ENCODE data around the gene KMT2E.

The KMT2E gene

GRCh38 chr7:105131033-105131656, 117.1 kb downstream of the KMT2E start:
- H2BK120ac ChIP-seq (ENCODE audit: low read depth, low read length), result no peak overlapping the region
- H2AFZ ChIP-seq (ENCODE audit: low read depth, low read length), result no peak overlapping the region
- H3K9ac ChIP-seq (ENCODE audit: low read length), result no peak overlapping the region
- no peak overlapping the region for H3K23ac ChIP-seq (ENCODE audit: low read length in 2 of 2)
- H3K18ac ChIP-seq (ENCODE audit: low read depth in 1 of 2, low read length in 2 of 2), result no peak overlapping the region
- H3K4me1 ChIP-seq (ENCODE audit: control insufficient read depth, insufficient read depth, low read depth, low read length), result peaks cover 10% of the 10 kb centered on the region
- H2BK5ac ChIP-seq (ENCODE audit: low read depth, low read length, poor library complexity, severe bottlenecking), result no peak overlapping the region
- H4K91ac ChIP-seq (ENCODE audit: low read length), result no peak overlapping the region
- WGBS, result 97% methylated on average over 10 of the region's 12 CpGs
- H2BK12ac ChIP-seq (ENCODE audit: low read length in 2 of 2), result no peak overlapping the region
- H3K9me3 ChIP-seq (ENCODE audit: control insufficient read depth, low read length), result no peaks in the 10 kb centered on the region
- H3K4me3 ChIP-seq (ENCODE audit: insufficient read depth in 1 of 2, low read depth in 1 of 2, low read length in 2 of 2), result no peak overlapping the region
- H4K8ac ChIP-seq (ENCODE audit: low read length), result no peak overlapping the region
- H3K4me2 ChIP-seq (ENCODE audit: low read length, poor library complexity, severe bottlenecking), result no peak overlapping the region
- no peak overlapping the region for H3K27ac ChIP-seq (ENCODE audit: low read length, poor library complexity, severe bottlenecking)
- H3K14ac ChIP-seq (ENCODE audit: low read length in 2 of 2), result peak overlapping the region in 1 of 2 experiments; percentile 79
- no peaks in the 10 kb centered on the region for H3K27me3 ChIP-seq (ENCODE audit: control insufficient read depth in 1 of 2, insufficient read depth in 1 of 2, low read length in 2 of 2)
- H3K79me1 ChIP-seq (replicated peaks; ENCODE audit: low read length, poor library complexity, severe bottlenecking), result peaks cover 61% of the 10 kb centered on the region
- peaks cover 30 to 39% of the 10 kb centered on the region in 2 experiments for H3K36me3 ChIP-seq (ENCODE audit: control insufficient read depth in 1 of 2, insufficient read depth in 2 of 2, low read depth in 1 of 2, low read length in 2 of 2)
- H2BK15ac ChIP-seq (ENCODE audit: low read depth, poor library complexity, severe bottlenecking), result no peak overlapping the region
- no peak overlapping the region for H2AK5ac ChIP-seq (ENCODE audit: low read length, severe bottlenecking)
- no peak overlapping the region for H3K4ac ChIP-seq (ENCODE audit: low read depth in 1 of 2, low read length in 2 of 2)
- no peak for DNase-seq

- no peak for DNase-seq
- Histone ChIP-seq H3K27ac (ENCODE audit: low read length, poor library complexity, severe bottlenecking) (no peak overlapping the region), H3K4me1 (ENCODE audit: control insufficient read depth, insufficient read depth, low read depth, low read length) (peaks cover 9% of the 10 kb centered on the region), H3K9me3 (ENCODE audit: control insufficient read depth, low read length) (no peaks in the 10 kb centered on the region), H2BK15ac (ENCODE audit: low read depth, poor library complexity, severe bottlenecking) (no peak overlapping the region), H3K36me3 (ENCODE audit: control insufficient read depth in 1 of 2, insufficient read depth in 2 of 2, low read depth in 1 of 2, low read length in 2 of 2) (peaks cover 24 to 38% of the 10 kb centered on the region in 2 experiments), H2BK120ac (ENCODE audit: low read depth, low read length) (no peak overlapping the region), H3K23ac (ENCODE audit: low read length in 2 of 2) (no peak overlapping the region), H3K18ac (ENCODE audit: low read depth in 1 of 2, low read length in 2 of 2) (no peak overlapping the region), H4K91ac (ENCODE audit: low read length) (no peak overlapping the region), H2AK5ac (ENCODE audit: low read length, severe bottlenecking) (no peak overlapping the region), H2BK12ac (ENCODE audit: low read length in 2 of 2) (no peak overlapping the region), H4K8ac (ENCODE audit: low read length) (peak overlapping the region; percentile 14), H3K4ac (ENCODE audit: low read depth in 1 of 2, low read length in 2 of 2) (no peak overlapping the region), H2AFZ (ENCODE audit: low read depth, low read length) (no peak overlapping the region), H2BK5ac (ENCODE audit: low read depth, low read length, poor library complexity, severe bottlenecking) (no peak overlapping the region), H3K14ac (ENCODE audit: low read length in 2 of 2) (no peak overlapping the region), H3K4me3 (ENCODE audit: insufficient read depth in 1 of 2, low read depth in 1 of 2, low read length in 2 of 2) (no peak overlapping the region), H3K27me3 (ENCODE audit: control insufficient read depth in 1 of 2, insufficient read depth in 1 of 2, low read length in 2 of 2) (no peaks in the 10 kb centered on the region), H3K4me2 (ENCODE audit: low read length, poor library complexity, severe bottlenecking) (no peak overlapping the region), H3K9ac (ENCODE audit: low read length) (no peak overlapping the region), H3K79me1 (replicated peaks; ENCODE audit: low read length, poor library complexity, severe bottlenecking) (peaks cover 56% of the 10 kb centered on the region)
- 95% methylated on average over 7 of the region's 7 CpGs for WGBS
Measured at GRCh38 chr7:105131890-105132289, 117.9 kb downstream of the KMT2E start.

GRCh38 chr7:105132335-105132734, 118.3 kb downstream of the KMT2E start:
- Histone ChIP-seq H4K8ac (ENCODE audit: low read length) (peak overlapping the region; percentile 13), H3K79me1 (replicated peaks; ENCODE audit: low read length, poor library complexity, severe bottlenecking) (peaks cover 58% of the 10 kb centered on the region), H3K36me3 (ENCODE audit: control insufficient read depth in 1 of 2, insufficient read depth in 2 of 2, low read depth in 1 of 2, low read length in 2 of 2) (peaks cover 28 to 42% of the 10 kb centered on the region in 2 experiments), H3K27me3 (ENCODE audit: control insufficient read depth in 1 of 2, insufficient read depth in 1 of 2, low read length in 2 of 2) (no peaks in the 10 kb centered on the region), H3K18ac (ENCODE audit: low read depth in 1 of 2, low read length in 2 of 2) (no peak overlapping the region), H2BK5ac (ENCODE audit: low read depth, low read length, poor library complexity, severe bottlenecking) (no peak overlapping the region), H3K4me1 (ENCODE audit: control insufficient read depth, insufficient read depth, low read depth, low read length) (peaks cover 7% of the 10 kb centered on the region), H2AFZ (ENCODE audit: low read depth, low read length) (no peak overlapping the region), H3K9ac (ENCODE audit: low read length) (no peak overlapping the region), H2AK5ac (ENCODE audit: low read length, severe bottlenecking) (no peak overlapping the region), H3K4me3 (ENCODE audit: insufficient read depth in 1 of 2, low read depth in 1 of 2, low read length in 2 of 2) (no peak overlapping the region), H3K9me3 (ENCODE audit: control insufficient read depth, low read length) (no peaks in the 10 kb centered on the region), H3K4ac (ENCODE audit: low read depth in 1 of 2, low read length in 2 of 2) (no peak overlapping the region), H2BK15ac (ENCODE audit: low read depth, poor library complexity, severe bottlenecking) (no peak overlapping the region), H3K27ac (ENCODE audit: low read length, poor library complexity, severe bottlenecking) (no peak overlapping the region), H4K91ac (ENCODE audit: low read length) (no peak overlapping the region), H3K4me2 (ENCODE audit: low read length, poor library complexity, severe bottlenecking) (no peak overlapping the region), H3K23ac (ENCODE audit: low read length in 2 of 2) (no peak overlapping the region), H2BK12ac (ENCODE audit: low read length in 2 of 2) (no peak overlapping the region), H3K14ac (ENCODE audit: low read length in 2 of 2) (no peak overlapping the region), H2BK120ac (ENCODE audit: low read depth, low read length) (no peak overlapping the region)
- 95% methylated on average over 5 of the region's 5 CpGs for WGBS
- no peak for DNase-seq

GRCh38 chr7:105132835-105133234, 118.8 kb downstream of the KMT2E start:
- Histone ChIP-seq H3K9ac (ENCODE audit: low read length) (no peak overlapping the region), H3K4me3 (ENCODE audit: insufficient read depth in 1 of 2, low read depth in 1 of 2, low read length in 2 of 2) (no peak overlapping the region), H3K4me1 (ENCODE audit: control insufficient read depth, insufficient read depth, low read depth, low read length) (peaks cover 7% of the 10 kb centered on the region), H3K4me2 (ENCODE audit: low read length, poor library complexity, severe bottlenecking) (no peak overlapping the region), H3K23ac (ENCODE audit: low read length in 2 of 2) (no peak overlapping the region), H2BK12ac (ENCODE audit: low read length in 2 of 2) (no peak overlapping the region), H3K36me3 (ENCODE audit: control insufficient read depth in 1 of 2, insufficient read depth in 2 of 2, low read depth in 1 of 2, low read length in 2 of 2) (peaks cover 29 to 47% of the 10 kb centered on the region in 2 experiments), H3K79me1 (replicated peaks; ENCODE audit: low read length, poor library complexity, severe bottlenecking) (peaks cover 60% of the 10 kb centered on the region), H2BK5ac (ENCODE audit: low read depth, low read length, poor library complexity, severe bottlenecking) (no peak overlapping the region), H3K14ac (ENCODE audit: low read length in 2 of 2) (no peak overlapping the region), H2BK15ac (ENCODE audit: low read depth, poor library complexity, severe bottlenecking) (no peak overlapping the region), H4K91ac (ENCODE audit: low read length) (no peak overlapping the region), H2BK120ac (ENCODE audit: low read depth, low read length) (no peak overlapping the region), H3K27ac (ENCODE audit: low read length, poor library complexity, severe bottlenecking) (no peak overlapping the region), H3K4ac (ENCODE audit: low read depth in 1 of 2, low read length in 2 of 2) (no peak overlapping the region), H3K18ac (ENCODE audit: low read depth in 1 of 2, low read length in 2 of 2) (no peak overlapping the region), H3K9me3 (ENCODE audit: control insufficient read depth, low read length) (no peaks in the 10 kb centered on the region), H3K27me3 (ENCODE audit: control insufficient read depth in 1 of 2, insufficient read depth in 1 of 2, low read length in 2 of 2) (no peaks in the 10 kb centered on the region), H2AFZ (ENCODE audit: low read depth, low read length) (no peak overlapping the region), H4K8ac (ENCODE audit: low read length) (peak overlapping the region; percentile 13), H2AK5ac (ENCODE audit: low read length, severe bottlenecking) (no peak overlapping the region)
- WGBS, result 97% methylated on average over 9 of the region's 10 CpGs
- DNase-seq, result no peak

All from mesenchymal stem cell (in vitro differentiated cells and primary cell).